ENCODE measurements around the gene RPL13A. TPM values are rescaled to one million over a fixed set of nuclear protein-coding genes. Genes with fewer than 3 reads are reported as not detected.

RPL13A gene
- total and polyA plus RNA-seq, 2 of the 13 experiments (the other 11 are each of a cell fraction or from before 2014, with no cell fraction given): 2,601 to 3,407 TPM

DNA sequence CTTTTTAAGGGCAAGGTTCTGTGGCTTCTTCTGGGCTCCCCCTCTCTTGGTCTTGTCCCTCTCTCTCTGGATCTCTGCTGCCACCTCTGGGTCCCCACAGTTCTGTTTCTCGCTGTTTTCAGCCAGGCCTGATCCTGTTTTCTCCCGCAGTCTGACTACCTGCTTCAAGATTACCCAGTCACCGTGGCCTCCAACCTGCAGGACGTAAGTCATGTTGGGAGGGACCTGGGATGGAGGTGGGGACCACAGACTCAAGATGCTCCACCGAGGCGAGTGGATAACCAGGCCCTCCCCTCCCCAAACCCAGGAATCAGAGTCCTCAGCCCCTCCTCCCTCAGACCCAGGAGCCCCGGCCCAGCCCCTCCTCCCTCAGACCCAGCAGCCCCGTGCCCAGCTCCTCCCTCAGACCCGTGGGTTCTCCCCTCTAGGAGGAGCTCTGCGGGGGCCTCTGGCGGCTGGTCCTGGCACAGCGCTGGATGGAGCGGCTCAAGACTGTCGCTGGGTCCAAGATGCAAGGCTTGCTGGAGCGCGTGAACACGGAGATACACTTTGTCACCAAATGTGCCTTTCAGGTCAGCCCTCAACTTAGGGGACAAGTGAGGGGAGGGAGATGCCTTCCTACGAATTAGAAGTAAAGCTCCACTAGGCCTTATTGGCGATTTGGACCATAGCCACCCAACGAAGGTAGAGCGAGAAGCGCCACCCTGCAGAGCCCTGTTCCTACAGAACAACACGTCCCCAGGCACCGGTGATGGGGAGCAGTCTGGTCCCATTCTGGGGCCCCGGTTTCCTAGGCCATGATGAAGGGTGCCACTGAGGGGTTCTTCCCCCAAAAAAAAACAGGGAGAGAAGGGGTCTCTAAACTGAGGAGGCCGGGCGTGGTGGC, 11.2 kb upstream of the RPL13A start (continued):
- TF ChIP-seq, protein P1, sequence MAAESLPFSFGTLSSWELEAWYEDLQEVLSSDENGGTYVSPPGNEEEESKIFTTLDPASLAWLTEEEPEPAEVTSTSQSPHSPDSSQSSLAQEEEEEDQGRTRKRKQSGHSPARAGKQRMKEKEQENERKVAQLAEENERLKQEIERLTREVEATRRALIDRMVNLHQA (CRISPR knock-in tag; IDR thresholded peaks at IDR 0.05): no peak
- TF ChIP-seq ZNF263 (CRISPR knock-in tag; IDR thresholded peaks at IDR 0.05) (peak; percentile 84), ZNF749 (CRISPR knock-in tag; IDR thresholded peaks at IDR 0.05; ENCODE audit: borderline replicate concordance) (no peak), ZNF562 (CRISPR knock-in tag; IDR thresholded peaks at IDR 0.05; ENCODE audit: borderline replicate concordance) (no peak), PHF5A (CRISPR knock-in tag; IDR thresholded peaks at IDR 0.05; ENCODE audit: low read depth, unreplicated experiment) (no peak), NFYC (CRISPR knock-in tag; IDR thresholded peaks at IDR 0.05) (no peak), ZNF605 (CRISPR knock-in tag; IDR thresholded peaks at IDR 0.05) (no peak), ZNF543 (CRISPR knock-in tag; IDR thresholded peaks at IDR 0.05) (no peak), ZMYM2 (CRISPR knock-in tag; IDR thresholded peaks at IDR 0.05) (no peak), CAMTA2 (CRISPR knock-in tag; IDR thresholded peaks at IDR 0.05; ENCODE audit: borderline replicate concordance) (no peak), MAZ (IDR thresholded peaks at IDR 0.05; ENCODE audit: borderline replicate concordance, low read depth, low read length) (peak; percentile 71; the same call in 1 of the 2 replicates), MAZ (CRISPR knock-in tag; IDR thresholded peaks at IDR 0.05; ENCODE audit: low read depth) (no peak; the same call in 1 of the 2 replicates), TEAD3 (CRISPR knock-in tag; optimal IDR thresholded peaks at IDR 0.05; ENCODE audit: borderline replicate concordance) (no peak)
- TF ChIP-seq, protein P2, sequence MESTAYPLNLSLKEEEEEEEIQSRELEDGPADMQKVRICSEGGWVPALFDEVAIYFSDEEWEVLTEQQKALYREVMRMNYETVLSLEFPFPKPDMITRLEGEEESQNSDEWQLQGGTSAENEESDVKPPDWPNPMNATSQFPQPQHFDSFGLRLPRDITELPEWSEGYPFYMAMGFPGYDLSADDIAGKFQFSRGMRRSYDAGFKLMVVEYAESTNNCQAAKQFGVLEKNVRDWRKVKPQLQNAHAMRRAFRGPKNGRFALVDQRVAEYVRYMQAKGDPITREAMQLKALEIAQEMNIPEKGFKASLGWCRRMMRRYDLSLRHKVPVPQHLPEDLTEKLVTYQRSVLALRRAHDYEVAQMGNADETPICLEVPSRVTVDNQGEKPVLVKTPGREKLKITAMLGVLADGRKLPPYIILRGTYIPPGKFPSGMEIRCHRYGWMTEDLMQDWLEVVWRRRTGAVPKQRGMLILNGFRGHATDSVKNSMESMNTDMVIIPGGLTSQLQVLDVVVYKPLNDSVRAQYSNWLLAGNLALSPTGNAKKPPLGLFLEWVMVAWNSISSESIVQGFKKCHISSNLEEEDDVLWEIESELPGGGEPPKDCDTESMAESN (CRISPR knock-in tag; conservative IDR thresholded peaks at IDR 0.05): 0 out of 2 replicates have a peak, but pooled peaks have one; percentile 43
- TF ChIP-seq, protein P3, sequence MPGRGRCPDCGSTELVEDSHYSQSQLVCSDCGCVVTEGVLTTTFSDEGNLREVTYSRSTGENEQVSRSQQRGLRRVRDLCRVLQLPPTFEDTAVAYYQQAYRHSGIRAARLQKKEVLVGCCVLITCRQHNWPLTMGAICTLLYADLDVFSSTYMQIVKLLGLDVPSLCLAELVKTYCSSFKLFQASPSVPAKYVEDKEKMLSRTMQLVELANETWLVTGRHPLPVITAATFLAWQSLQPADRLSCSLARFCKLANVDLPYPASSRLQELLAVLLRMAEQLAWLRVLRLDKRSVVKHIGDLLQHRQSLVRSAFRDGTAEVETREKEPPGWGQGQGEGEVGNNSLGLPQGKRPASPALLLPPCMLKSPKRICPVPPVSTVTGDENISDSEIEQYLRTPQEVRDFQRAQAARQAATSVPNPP (CRISPR knock-in tag; IDR thresholded peaks at IDR 0.05): no peak
- TF ChIP-seq, protein P4, sequence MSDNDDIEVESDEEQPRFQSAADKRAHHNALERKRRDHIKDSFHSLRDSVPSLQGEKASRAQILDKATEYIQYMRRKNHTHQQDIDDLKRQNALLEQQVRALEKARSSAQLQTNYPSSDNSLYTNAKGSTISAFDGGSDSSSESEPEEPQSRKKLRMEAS (IDR thresholded peaks at IDR 0.05): peak; percentile 37; the same call in 1 of the 2 replicates
- TF ChIP-seq, protein P5, sequence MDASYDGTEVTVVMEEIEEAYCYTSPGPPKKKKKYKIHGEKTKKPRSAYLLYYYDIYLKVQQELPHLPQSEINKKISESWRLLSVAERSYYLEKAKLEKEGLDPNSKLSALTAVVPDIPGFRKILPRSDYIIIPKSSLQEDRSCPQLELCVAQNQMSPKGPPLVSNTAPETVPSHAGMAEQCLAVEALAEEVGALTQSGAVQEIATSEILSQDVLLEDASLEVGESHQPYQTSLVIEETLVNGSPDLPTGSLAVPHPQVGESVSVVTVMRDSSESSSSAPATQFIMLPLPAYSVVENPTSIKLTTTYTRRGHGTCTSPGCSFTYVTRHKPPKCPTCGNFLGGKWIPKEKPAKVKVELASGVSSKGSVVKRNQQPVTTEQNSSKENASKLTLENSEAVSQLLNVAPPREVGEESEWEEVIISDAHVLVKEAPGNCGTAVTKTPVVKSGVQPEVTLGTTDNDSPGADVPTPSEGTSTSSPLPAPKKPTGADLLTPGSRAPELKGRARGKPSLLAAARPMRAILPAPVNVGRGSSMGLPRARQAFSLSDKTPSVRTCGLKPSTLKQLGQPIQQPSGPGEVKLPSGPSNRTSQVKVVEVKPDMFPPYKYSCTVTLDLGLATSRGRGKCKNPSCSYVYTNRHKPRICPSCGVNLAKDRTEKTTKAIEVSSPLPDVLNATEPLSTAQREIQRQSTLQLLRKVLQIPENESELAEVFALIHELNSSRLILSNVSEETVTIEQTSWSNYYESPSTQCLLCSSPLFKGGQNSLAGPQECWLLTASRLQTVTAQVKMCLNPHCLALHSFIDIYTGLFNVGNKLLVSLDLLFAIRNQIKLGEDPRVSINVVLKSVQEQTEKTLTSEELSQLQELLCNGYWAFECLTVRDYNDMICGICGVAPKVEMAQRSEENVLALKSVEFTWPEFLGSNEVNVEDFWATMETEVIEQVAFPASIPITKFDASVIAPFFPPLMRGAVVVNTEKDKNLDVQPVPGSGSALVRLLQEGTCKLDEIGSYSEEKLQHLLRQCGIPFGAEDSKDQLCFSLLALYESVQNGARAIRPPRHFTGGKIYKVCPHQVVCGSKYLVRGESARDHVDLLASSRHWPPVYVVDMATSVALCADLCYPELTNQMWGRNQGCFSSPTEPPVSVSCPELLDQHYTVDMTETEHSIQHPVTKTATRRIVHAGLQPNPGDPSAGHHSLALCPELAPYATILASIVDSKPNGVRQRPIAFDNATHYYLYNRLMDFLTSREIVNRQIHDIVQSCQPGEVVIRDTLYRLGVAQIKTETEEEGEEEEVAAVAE (CRISPR knock-in tag; IDR thresholded peaks at IDR 0.05; ENCODE audit: borderline replicate concordance): no peak

Data from HepG2 (cell line).